HUES6 (cell line): ENCODE data around the gene AGPAT2.
A peak's percentile ranks its signal among the peaks of the same experiment; 100 is the strongest.

Source experiments
- H3K27ac ChIP-seq: 2 replicates; pipeline ENCODE4 v1.7.0; 2013; ENCODE audit warnings: low read depth, mild to moderate bottlenecking, low read length, inconsistent platforms
- H3K27me3 ChIP-seq: 2 replicates; pipeline ENCODE4 v1.6.1; 2013; ENCODE audit warnings: low read length; ENCODE audit not compliant: control insufficient read depth, insufficient read depth
- H3K36me3 ChIP-seq: 2 replicates; pipeline ENCODE4 v1.6.1; 2013; ENCODE audit warnings: low read length; ENCODE audit not compliant: control insufficient read depth, insufficient read depth
- H3K4me1 ChIP-seq: 2 replicates; pipeline ENCODE4 v1.6.1; 2013; ENCODE audit warnings: low read length; ENCODE audit not compliant: control insufficient read depth, insufficient read depth
- H3K4me3 ChIP-seq: 2 replicates; pipeline ENCODE4 v1.5.1; 2013; ENCODE audit warnings: low read depth, low read length
- H3K9ac ChIP-seq: one replicate; pipeline ENCODE4 v1.6.1; 2013; ENCODE audit warnings: mild to moderate bottlenecking, low read length
- H3K9me3 ChIP-seq: 2 replicates; pipeline ENCODE4 v1.6.1; 2013; ENCODE audit warnings: low read depth, low read length; ENCODE audit not compliant: control insufficient read depth, insufficient read depth

Gene AGPAT2

GRCh38 chr9:136626066-136626725 is 61.1 kb downstream of the AGPAT2 start:
- H3K9ac ChIP-seq, result no peak overlapping the region
- no peak overlapping the region for H3K27ac ChIP-seq
- H3K9me3 ChIP-seq, result no peaks in the 10 kb centered on the region; the same call in 1 of the 2 replicates
- H3K27me3 ChIP-seq, result no peaks in the 10 kb centered on the region
- H3K4me3 ChIP-seq, result no peak overlapping the region
- H3K4me1 ChIP-seq, result peaks cover 9% of the 10 kb centered on the region; the same call in 1 of the 2 replicates
- no peaks in the 10 kb centered on the region for H3K36me3 ChIP-seq

- Histone ChIP-seq H3K9ac (no peak overlapping the region), H3K4me1 (peaks cover 10% of the 10 kb centered on the region; the same call in 1 of the 2 replicates), H3K9me3 (no peaks in the 10 kb centered on the region), H3K27me3 (no peaks in the 10 kb centered on the region), H3K4me3 (no peak overlapping the region), H3K27ac (no peak overlapping the region), H3K36me3 (no peaks in the 10 kb centered on the region)
These were observed 61.9 kb downstream of the AGPAT2 start for GRCh38 chr9:136625101-136626065.

GRCh38 chr9:136624184-136624951 is 62.9 kb downstream of the AGPAT2 start:
- no peaks in the 10 kb centered on the region for H3K9me3 ChIP-seq
- no peak overlapping the region for H3K4me3 ChIP-seq
- no peak overlapping the region for H3K9ac ChIP-seq
- H3K27ac ChIP-seq, result no peak overlapping the region
- peaks cover 10% of the 10 kb centered on the region; the same call in 1 of the 2 replicates for H3K4me1 ChIP-seq
- H3K36me3 ChIP-seq, result no peaks in the 10 kb centered on the region
- H3K27me3 ChIP-seq, result no peaks in the 10 kb centered on the region

- H3K9ac ChIP-seq, result no peak overlapping the region
- H3K36me3 ChIP-seq, result no peaks in the 10 kb centered on the region
- no peaks in the 10 kb centered on the region for H3K9me3 ChIP-seq
- no peaks in the 10 kb centered on the region for H3K27me3 ChIP-seq
- H3K27ac ChIP-seq, result peak overlapping the region; percentile 14; the same call in 1 of the 2 replicates
- H3K4me3 ChIP-seq, result no peak overlapping the region
- peaks cover 10% of the 10 kb centered on the region; the same call in 1 of the 2 replicates for H3K4me1 ChIP-seq
These were observed 63.4 kb downstream of the AGPAT2 start for GRCh38 chr9:136623842-136624183.
